C4-2B (cell line): ENCODE measurements around the gene SPATA12.

Experiments used
- H3K27ac ChIP-seq: fragments of 450-650 bp; 2 replicates; pipeline ENCODE4 v1.5.1; 2017
- ZFX ChIP-seq: fragments of 450-650 bp; IDR thresholded peaks from 2 replicates; pipeline ENCODE4 v1.6.1; 2017
- TF ChIP-seq, protein P1 (sequence below): fragments of 450-650 bp; conservative IDR thresholded peaks from 2 replicates; pipeline ENCODE4 v1.5.1; 2017; ENCODE audit warnings: mild to moderate bottlenecking

Gene SPATA12

GRCh38 chr3:57089043-57089442 lies 28.6 kb downstream of the SPATA12 start:
- H3K27ac ChIP-seq, result no peak overlapping the region
- TF ChIP-seq, protein P1, sequence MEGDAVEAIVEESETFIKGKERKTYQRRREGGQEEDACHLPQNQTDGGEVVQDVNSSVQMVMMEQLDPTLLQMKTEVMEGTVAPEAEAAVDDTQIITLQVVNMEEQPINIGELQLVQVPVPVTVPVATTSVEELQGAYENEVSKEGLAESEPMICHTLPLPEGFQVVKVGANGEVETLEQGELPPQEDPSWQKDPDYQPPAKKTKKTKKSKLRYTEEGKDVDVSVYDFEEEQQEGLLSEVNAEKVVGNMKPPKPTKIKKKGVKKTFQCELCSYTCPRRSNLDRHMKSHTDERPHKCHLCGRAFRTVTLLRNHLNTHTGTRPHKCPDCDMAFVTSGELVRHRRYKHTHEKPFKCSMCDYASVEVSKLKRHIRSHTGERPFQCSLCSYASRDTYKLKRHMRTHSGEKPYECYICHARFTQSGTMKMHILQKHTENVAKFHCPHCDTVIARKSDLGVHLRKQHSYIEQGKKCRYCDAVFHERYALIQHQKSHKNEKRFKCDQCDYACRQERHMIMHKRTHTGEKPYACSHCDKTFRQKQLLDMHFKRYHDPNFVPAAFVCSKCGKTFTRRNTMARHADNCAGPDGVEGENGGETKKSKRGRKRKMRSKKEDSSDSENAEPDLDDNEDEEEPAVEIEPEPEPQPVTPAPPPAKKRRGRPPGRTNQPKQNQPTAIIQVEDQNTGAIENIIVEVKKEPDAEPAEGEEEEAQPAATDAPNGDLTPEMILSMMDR, result no peak

GRCh38 chr3:57091521-57092273 lies 31.2 kb downstream of the SPATA12 start:
- TF ChIP-seq ZFX, result no peak
- TF ChIP-seq, protein P1, result no peak
- no peak overlapping the region for H3K27ac ChIP-seq

- H3K27ac ChIP-seq, result no peak overlapping the region
- TF ChIP-seq, protein P1, result no peak
- TF ChIP-seq ZFX, result no peak
These were observed 33.0 kb downstream of the SPATA12 start for GRCh38 chr3:57093489-57093888.

DNA sequence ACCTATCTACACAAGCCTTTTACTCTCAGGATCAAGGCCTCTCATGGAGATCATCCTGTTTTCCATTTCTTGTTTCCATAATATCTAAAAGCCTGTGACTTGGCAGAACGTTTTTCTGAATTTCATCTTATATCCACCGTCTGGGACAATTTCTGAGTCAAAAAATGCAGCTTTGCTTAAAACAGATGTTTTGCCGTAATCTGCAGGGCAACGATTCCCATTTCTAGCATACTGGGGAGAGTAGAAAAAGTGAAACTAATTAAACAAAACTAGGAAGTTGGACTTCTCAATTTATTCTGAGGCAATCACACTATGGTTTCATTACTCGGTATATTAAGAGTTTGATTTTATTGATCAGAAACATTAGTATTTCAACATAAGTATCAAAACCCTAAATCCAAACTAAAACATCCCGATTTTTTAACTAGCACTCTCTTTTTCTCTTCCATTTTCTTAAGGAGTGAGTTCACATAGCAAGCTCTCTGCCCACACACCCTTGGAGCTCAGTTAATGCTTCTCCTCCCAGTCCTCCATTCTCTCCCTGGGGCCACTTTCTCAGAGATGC lies 33.6 kb downstream of the SPATA12 start:
- H3K27ac ChIP-seq, result no peak overlapping the region
- TF ChIP-seq ZFX, result no peak
- TF ChIP-seq, protein P1, result no peak

DNA sequence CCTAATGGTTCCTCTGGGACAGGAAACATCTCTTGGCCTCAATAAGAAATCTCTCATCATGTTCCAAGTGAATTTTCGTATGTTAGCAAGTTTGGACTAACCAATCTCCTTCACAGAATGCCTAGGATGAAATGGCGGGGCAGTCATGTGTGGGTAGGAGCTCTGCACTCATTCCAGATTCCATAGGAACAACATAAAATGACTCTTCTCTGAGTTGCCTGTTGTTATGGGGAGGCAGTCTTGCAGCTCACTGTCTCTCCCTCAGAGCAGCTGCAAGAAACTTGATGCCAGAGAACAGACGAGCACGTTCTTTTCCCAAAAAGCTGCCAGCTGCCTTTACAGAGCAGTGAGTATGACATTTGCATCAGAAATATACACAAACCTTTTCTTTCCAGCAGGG lies 34.1 kb downstream of the SPATA12 start:
- no peak overlapping the region for H3K27ac ChIP-seq
- TF ChIP-seq, protein P1, result no peak
- no peak for TF ChIP-seq ZFX

DNA sequence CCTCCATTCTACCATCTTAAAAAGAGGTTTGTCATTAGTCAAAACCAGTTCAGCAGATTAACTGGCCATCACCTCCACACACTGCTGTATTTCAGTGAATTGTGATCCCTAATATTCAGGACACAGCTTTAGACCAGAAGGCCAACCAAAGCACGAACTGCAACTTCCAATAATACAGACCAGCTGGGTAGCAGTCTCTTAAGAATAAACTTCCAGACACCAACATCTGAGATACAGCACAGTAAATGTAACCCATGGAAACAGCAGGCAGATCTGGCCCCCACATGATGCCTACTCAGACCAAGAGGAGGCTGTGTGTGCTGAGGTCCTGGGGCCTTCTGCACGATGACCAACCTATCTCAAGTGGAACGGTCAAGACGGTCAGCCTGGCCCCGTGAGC lies 34.9 kb downstream of the SPATA12 start:
- TF ChIP-seq, protein P1, result no peak
- no peak for TF ChIP-seq ZFX
- H3K27ac ChIP-seq, result no peak overlapping the region

GRCh38 chr3:57097536-57097935 lies 37.1 kb downstream of the SPATA12 start:
- TF ChIP-seq, protein P1, result no peak
- no peak for TF ChIP-seq ZFX
- no peak overlapping the region for H3K27ac ChIP-seq
